Measurements from ENCODE around the gene TUBGCP2.

GRCh38 chr10:133260895-133261725, 47.6 kb downstream of the TUBGCP2 start:
- TF ChIP-seq CTCF (IDR thresholded peaks at IDR 0.05; ENCODE audit: insufficient read depth, low read length, poor library complexity, severe bottlenecking): no peak
- no peak for TF ChIP-seq EZH2phosphoT487 (conservative IDR thresholded peaks at IDR 0.05; ENCODE audit: low read length)

All from SU-DHL-6 (cell line).